ENCODE measurements around the gene IQSEC1. TPM values are rescaled to one million over a fixed set of nuclear protein-coding genes. Genes with fewer than 3 reads are reported as not detected.
A peak's percentile ranks its signal among the peaks of the same experiment; 100 is the strongest.

The IQSEC1 gene
- total and polyA plus RNA-seq, 9 of the 15 experiments (the other 6 are each of a cell fraction or from before 2014, with no cell fraction given) = 0.56 to 39.0 (median 6.8) TPM

DNA sequence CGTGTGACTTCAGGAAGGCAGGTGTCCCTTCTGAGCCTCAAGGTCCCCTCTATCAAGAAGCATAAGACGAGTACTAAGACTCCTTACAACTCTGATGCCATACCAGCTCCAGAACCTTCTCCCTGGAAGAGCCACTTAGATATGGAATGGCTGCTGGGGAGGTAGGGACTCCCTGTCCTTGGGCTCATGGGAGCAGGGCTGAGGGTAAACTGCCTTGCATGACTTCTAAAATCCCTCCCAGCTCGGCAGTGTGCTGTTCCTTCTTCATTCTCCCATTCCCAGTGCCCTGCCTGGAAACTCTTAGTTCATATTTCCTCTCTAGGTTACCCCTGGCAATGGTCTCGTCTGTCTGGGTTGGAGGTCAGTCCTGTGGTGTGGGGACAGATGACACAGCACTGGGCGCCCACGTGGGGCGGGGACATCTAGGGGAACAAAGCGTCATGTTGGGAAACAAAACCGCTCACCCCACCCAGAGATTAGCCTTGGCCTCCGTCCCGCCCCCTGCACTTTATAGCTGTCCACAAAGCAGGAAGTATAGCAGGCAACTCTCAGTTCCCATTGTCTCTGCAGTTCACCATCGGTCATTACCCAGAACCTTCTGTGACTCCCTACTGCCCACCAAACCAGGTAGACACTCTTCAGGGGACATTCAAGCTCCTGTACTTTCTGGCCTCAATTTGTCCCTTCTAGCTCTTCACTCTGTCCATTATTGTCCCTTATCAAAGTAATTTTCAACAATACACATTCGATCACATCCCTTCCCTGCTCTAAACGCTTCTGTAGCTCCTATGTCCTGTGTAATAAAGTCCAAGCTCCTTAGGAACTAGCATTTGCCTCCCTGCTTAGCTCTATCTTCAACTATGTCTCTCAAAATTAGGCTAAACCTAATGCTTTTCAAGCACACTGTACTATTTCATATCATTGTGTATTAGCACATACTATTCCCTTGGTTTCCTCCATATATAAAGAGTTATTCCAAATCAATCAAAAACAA lies 73.8 kb downstream of the IQSEC1 start (continued):
- TF ChIP-seq ZKSCAN8 (CRISPR knock-in tag; IDR thresholded peaks at IDR 0.05) = no peak
- TF ChIP-seq NCOA2 (IDR thresholded peaks at IDR 0.05; ENCODE audit: partially characterized antibody in 2 of 2) = no peak
- no peak for TF ChIP-seq ETV6 (IDR thresholded peaks at IDR 0.05; ENCODE audit: borderline replicate concordance in 1 of 2, low read depth in 2 of 2, low read length in 1 of 2)
- no peak for TF ChIP-seq ETV6 (CRISPR knock-in tag; IDR thresholded peaks at IDR 0.05; ENCODE audit: borderline replicate concordance)
- no peak for TF ChIP-seq CBX8 (IDR thresholded peaks at IDR 0.05; ENCODE audit: borderline replicate concordance, extremely low read depth, low read depth, low read length, poor library complexity, severe bottlenecking)
- TF ChIP-seq, protein P1, sequence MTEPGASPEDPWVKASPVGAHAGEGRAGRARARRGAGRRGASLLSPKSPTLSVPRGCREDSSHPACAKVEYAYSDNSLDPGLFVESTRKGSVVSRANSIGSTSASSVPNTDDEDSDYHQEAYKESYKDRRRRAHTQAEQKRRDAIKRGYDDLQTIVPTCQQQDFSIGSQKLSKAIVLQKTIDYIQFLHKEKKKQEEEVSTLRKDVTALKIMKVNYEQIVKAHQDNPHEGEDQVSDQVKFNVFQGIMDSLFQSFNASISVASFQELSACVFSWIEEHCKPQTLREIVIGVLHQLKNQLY (CRISPR knock-in tag; conservative IDR thresholded peaks at IDR 0.05) = no peak
- TF ChIP-seq ESRRB (CRISPR knock-in tag; IDR thresholded peaks at IDR 0.05; ENCODE audit: borderline replicate concordance) = no peak
- TF ChIP-seq, protein P2, sequence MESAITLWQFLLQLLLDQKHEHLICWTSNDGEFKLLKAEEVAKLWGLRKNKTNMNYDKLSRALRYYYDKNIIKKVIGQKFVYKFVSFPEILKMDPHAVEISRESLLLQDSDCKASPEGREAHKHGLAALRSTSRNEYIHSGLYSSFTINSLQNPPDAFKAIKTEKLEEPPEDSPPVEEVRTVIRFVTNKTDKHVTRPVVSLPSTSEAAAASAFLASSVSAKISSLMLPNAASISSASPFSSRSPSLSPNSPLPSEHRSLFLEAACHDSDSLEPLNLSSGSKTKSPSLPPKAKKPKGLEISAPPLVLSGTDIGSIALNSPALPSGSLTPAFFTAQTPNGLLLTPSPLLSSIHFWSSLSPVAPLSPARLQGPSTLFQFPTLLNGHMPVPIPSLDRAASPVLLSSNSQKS (CRISPR knock-in tag; IDR thresholded peaks at IDR 0.05) = 0 out of 2 replicates have a peak, but pooled peaks have one; percentile 70
- no peak for TF ChIP-seq RBM14 (IDR thresholded peaks at IDR 0.05; ENCODE audit: borderline replicate concordance, insufficient read depth, low read depth, low read length)
- TF ChIP-seq CTBP1 (IDR thresholded peaks at IDR 0.05; ENCODE audit: borderline replicate concordance) = peak; percentile 76; the same call in 1 of the 2 replicates
- TF ChIP-seq POLR2A (conservative IDR thresholded peaks at IDR 0.05) = peak; percentile 81
- no peak for TF ChIP-seq CHD4 (IDR thresholded peaks at IDR 0.05; ENCODE audit: insufficient read depth, insufficient replicate concordance, low read depth, low read length, poor library complexity, severe bottlenecking)
- no peak for TF ChIP-seq FOS (IDR thresholded peaks at IDR 0.05; ENCODE audit: extremely low read depth, insufficient read length)
- TF ChIP-seq JUN (IDR thresholded peaks at IDR 0.05; ENCODE audit: borderline replicate concordance, low read depth, low read length) = peak; percentile 78; the same call in 1 of the 2 replicates
- TF ChIP-seq JUN (CRISPR knock-in tag; IDR thresholded peaks at IDR 0.05; ENCODE audit: borderline replicate concordance) = peak; percentile 48; the same call in 1 of the 2 replicates
- no peak for TF ChIP-seq ZNF699 (CRISPR knock-in tag; IDR thresholded peaks at IDR 0.05; ENCODE audit: insufficient replicate concordance)
- TF ChIP-seq KHSRP (IDR thresholded peaks at IDR 0.05) = peak; percentile 44; the same call in 1 of the 2 replicates
- TF ChIP-seq, protein P3, sequence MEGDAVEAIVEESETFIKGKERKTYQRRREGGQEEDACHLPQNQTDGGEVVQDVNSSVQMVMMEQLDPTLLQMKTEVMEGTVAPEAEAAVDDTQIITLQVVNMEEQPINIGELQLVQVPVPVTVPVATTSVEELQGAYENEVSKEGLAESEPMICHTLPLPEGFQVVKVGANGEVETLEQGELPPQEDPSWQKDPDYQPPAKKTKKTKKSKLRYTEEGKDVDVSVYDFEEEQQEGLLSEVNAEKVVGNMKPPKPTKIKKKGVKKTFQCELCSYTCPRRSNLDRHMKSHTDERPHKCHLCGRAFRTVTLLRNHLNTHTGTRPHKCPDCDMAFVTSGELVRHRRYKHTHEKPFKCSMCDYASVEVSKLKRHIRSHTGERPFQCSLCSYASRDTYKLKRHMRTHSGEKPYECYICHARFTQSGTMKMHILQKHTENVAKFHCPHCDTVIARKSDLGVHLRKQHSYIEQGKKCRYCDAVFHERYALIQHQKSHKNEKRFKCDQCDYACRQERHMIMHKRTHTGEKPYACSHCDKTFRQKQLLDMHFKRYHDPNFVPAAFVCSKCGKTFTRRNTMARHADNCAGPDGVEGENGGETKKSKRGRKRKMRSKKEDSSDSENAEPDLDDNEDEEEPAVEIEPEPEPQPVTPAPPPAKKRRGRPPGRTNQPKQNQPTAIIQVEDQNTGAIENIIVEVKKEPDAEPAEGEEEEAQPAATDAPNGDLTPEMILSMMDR (IDR thresholded peaks at IDR 0.05 in 2 of 3, conservative IDR thresholded peaks at IDR 0.05 in 1 of 3; ENCODE audit: insufficient read depth in 2 of 3, low read depth in 1 of 3, low read length in 3 of 3) = 0 out of 6 replicates have a peak, but pooled peaks of 1 of the 3 experiments have one; percentile 5
- TF ChIP-seq EHMT2 (IDR thresholded peaks at IDR 0.05) = peak; percentile 74
- no peak for TF ChIP-seq KAT2B (IDR thresholded peaks at IDR 0.05; ENCODE audit: low read depth, low read length)
- TF ChIP-seq NR2C1 (IDR thresholded peaks at IDR 0.05) = peak; percentile 97
- peak; percentile 98 for TF ChIP-seq NR2C1 (tag; IDR thresholded peaks at IDR 0.05)
